Endothelial cell of umbilical vein (primary cell): ENCODE results near the gene FILIP1. TPM values are rescaled to one million over a fixed set of nuclear protein-coding genes. Genes with fewer than 3 reads are reported as not detected.

Experiments used
- BruUV-seq: library from RNA; stranded (reverse); fragments of 400-500 nt; replicated peaks from 2 replicates; lab custom pipeline; 2021; lab: Mats Ljungman, UMichigan
- CTCF ChIA-PET: fragments of 300-600, 350-600 bp; sonication (Branson Sonifier 250); formaldehyde crosslinking; loops from one replicate; lab custom pipeline; 2021; ENCODE audit warnings: antibody characterized with exemption, inconsistent platforms; lab: Charles Lee
- POLR2A ChIA-PET: fragments of 300-600, 350-600 bp; sonication (Branson Sonifier 250); formaldehyde crosslinking; loops from one replicate; lab custom pipeline; 2021; ENCODE audit warnings: antibody characterized with exemption, inconsistent platforms; lab: Charles Lee
- DNase-seq: peaks from one replicate; pipeline ENCODE4 v3.0.0-alpha.2; 2011; ENCODE audit warnings: low read depth, low spot score
- FAIRE-seq: peaks from 2 replicates; lab custom pipeline; 2011; peaks lifted over from hg19 to GRCh38; lab: Jason Lieb, UNC
- H2AFZ ChIP-seq: 2 replicates; pipeline ENCODE4 v1.6.0; 2012; ENCODE audit warnings: low read depth, low read length, control low read depth, inconsistent platforms
- H3K27ac ChIP-seq: 2 replicates; pipeline ENCODE4 v1.5.1; 2011; ENCODE audit warnings: low read depth, mild to moderate bottlenecking, control low read depth, low read length, moderate library complexity; ENCODE audit not compliant: insufficient read depth
- H3K27me3 ChIP-seq, 2 experiments: 2 replicates each; pipeline versions ENCODE4 v1.6.0 to v1.6.1; 2011; ENCODE audit warnings: low read length in 2 of 2, mixed read lengths in 1 of 2; ENCODE audit not compliant: control insufficient read depth in 2 of 2, insufficient read depth in 2 of 2
- H3K36me3 ChIP-seq, 2 experiments: 2 replicates in 1 of 2; 3 replicates in 1 of 2; pipeline ENCODE4 v1.5.1; 2011; ENCODE audit warnings: low read length in 2 of 2, mild to moderate bottlenecking in 1 of 2, moderate library complexity in 1 of 2; ENCODE audit not compliant: control insufficient read depth in 2 of 2, insufficient read depth in 2 of 2; ENCODE audit errors: extremely low read depth in 1 of 2
- H3K4me1 ChIP-seq: 3 replicates; pipeline ENCODE4 v1.5.1; 2011; ENCODE audit warnings: mild to moderate bottlenecking, low read length; ENCODE audit not compliant: control insufficient read depth, insufficient read depth; ENCODE audit errors: extremely low read depth
- H3K4me2 ChIP-seq: 2 replicates; pipeline ENCODE4 v1.6.1; 2011; ENCODE audit warnings: low read length, control low read depth, mixed read lengths; ENCODE audit not compliant: insufficient read depth
- H3K4me3 ChIP-seq, 3 experiments: fragments of 200-600 bp in 1 of 3; sonication (generic), shearing (Covaris generic) in 1 of 3; replicated peaks in 1 of 3; 2 replicates each; pipeline ENCODE4 v1.5.1; 2011 to 2016; ENCODE audit warnings: control low read depth in 3 of 3, low read length in 3 of 3, mild to moderate bottlenecking in 2 of 3, inconsistent platforms in 1 of 3, low read depth in 1 of 3, moderate library complexity in 1 of 3; ENCODE audit not compliant: insufficient read depth in 1 of 3
- H3K79me2 ChIP-seq: 2 replicates; pipeline ENCODE4 v1.6.0; 2012; ENCODE audit warnings: low read length, inconsistent platforms; ENCODE audit not compliant: control insufficient read depth, insufficient read depth
- H3K9ac ChIP-seq: replicated peaks from 2 replicates; pipeline ENCODE3; 2011; ENCODE audit warnings: low read length, control low read depth; ENCODE audit not compliant: insufficient read depth; ENCODE audit errors: extremely low read depth
- H3K9me1 ChIP-seq: replicated peaks from 3 replicates; pipeline ENCODE4 v1.6.0; 2011; ENCODE audit warnings: mild to moderate bottlenecking, low read length; ENCODE audit not compliant: control insufficient read depth, insufficient read depth; ENCODE audit errors: extremely low read depth
- H3K9me3 ChIP-seq: replicated peaks from 2 replicates; pipeline ENCODE4 v1.5.1; 2012; ENCODE audit warnings: low read length, inconsistent platforms; ENCODE audit not compliant: control insufficient read depth, insufficient read depth
- H4K20me1 ChIP-seq: replicated peaks from 2 replicates; pipeline ENCODE3; 2011; ENCODE audit warnings: mild to moderate bottlenecking, low read length; ENCODE audit not compliant: control insufficient read depth, insufficient read depth; ENCODE audit errors: extremely low read depth
- CTCF ChIP-seq, 2 donors: IDR thresholded peaks; 1 replicate in 1 of 2; 2 replicates in 1 of 2; pipeline ENCODE4 v1.5.1; 2011; ENCODE audit warnings: low read length in 2 of 2, mild to moderate bottlenecking in 2 of 2, moderate library complexity in 2 of 2, control low read depth in 1 of 2, inconsistent platforms in 1 of 2, low read depth in 1 of 2; ENCODE audit not compliant: insufficient read depth in 1 of 2; ENCODE audit errors: extremely low read depth in 1 of 2
- EZH2 ChIP-seq: IDR thresholded peaks from 2 replicates; pipeline ENCODE4 v1.6.1; 2012; ENCODE audit warnings: borderline replicate concordance, low read depth, mild to moderate bottlenecking, moderate library complexity, low read length, inconsistent platforms; ENCODE audit not compliant: severe bottlenecking
- FOS ChIP-seq: IDR thresholded peaks from 2 replicates; pipeline ENCODE4 v1.6.1; 2011; ENCODE audit warnings: mild to moderate bottlenecking, low read length, moderate library complexity, borderline replicate concordance; ENCODE audit not compliant: insufficient read depth
- GATA2 ChIP-seq: IDR thresholded peaks from 2 replicates; pipeline ENCODE4 v1.7.0; 2011; ENCODE audit warnings: low read depth, mild to moderate bottlenecking, moderate library complexity, mixed read lengths, low read length; ENCODE audit not compliant: insufficient read length, insufficient read depth
- JUN ChIP-seq: IDR thresholded peaks from 2 replicates; pipeline ENCODE4 v1.6.1; 2011; ENCODE audit warnings: borderline replicate concordance, low read depth; ENCODE audit not compliant: insufficient read length, insufficient read depth
- MAX ChIP-seq: IDR thresholded peaks from 2 replicates; pipeline ENCODE4 v1.6.1; 2011; ENCODE audit not compliant: insufficient read depth, insufficient read length
- MYC ChIP-seq: IDR thresholded peaks from one replicate; pipeline ENCODE4 v1.6.1; 2011; ENCODE audit warnings: mild to moderate bottlenecking, low read depth, low read length
- POLR2A ChIP-seq: IDR thresholded peaks from 2 replicates; pipeline ENCODE4 v1.6.1; 2012; ENCODE audit warnings: low read depth, mild to moderate bottlenecking, control low read depth, low read length
- POLR2AphosphoS5 ChIP-seq: IDR thresholded peaks from 2 replicates; pipeline ENCODE4 v1.6.1; 2012; ENCODE audit warnings: low read depth, mild to moderate bottlenecking, control low read depth, low read length, moderate library complexity; ENCODE audit not compliant: insufficient read depth
- dilution Hi-C: fragments of 300-500 bp; cut with MboI; formaldehyde crosslinking; loops from one replicate; pipeline ENCODE4 v1.15.0; 2019; ENCODE audit warnings: low sequenced_read_pairs; ENCODE audit not compliant: extremely low pct_ligation_motif_present
- intact Hi-C: fragments of 100-400 bp; cut with micrococcal nuclease; formaldehyde crosslinking; loops from one replicate; pipeline ENCODE4 v1.10.0; 2022
- polyA plus RNA-seq, 4 experiments: library from polyadenylated mRNA; depleted of rRNA in 3 of 4; stranded (reverse) in 3 of 4; unstranded in 1 of 4; fragments of >200 nt; gene quantifications; 2 replicates each; pipeline versions ENCODE4 v1.2.1 to v1.2.3, GENCODE V29; 2011 to 2012; ENCODE audit warnings: missing spikeins in 1 of 4
- total RNA-seq: library from RNA; stranded (reverse); gene quantifications from 2 replicates; pipeline ENCODE4 v1.2.3, GENCODE V29; 2021

Gene FILIP1
- total and polyA plus RNA-seq, 2 donors (not counting 3 experiments of a cell fraction or from before 2014, with no cell fraction given): 2.8 to 13.7 TPM

- no TSS peak for BruUV-seq
- Histone ChIP-seq H3K9me3 (no peaks in the 10 kb centered on the region), H4K20me1 (no peaks in the 10 kb centered on the region), H3K4me2 (no peak overlapping the region), H3K9ac (no peak overlapping the region), H3K36me3 (no peaks in the 10 kb centered on the region), H3K9me1 (no peaks in the 10 kb centered on the region), H3K27me3 (no peaks in the 10 kb centered on the region), H3K27ac (no peak overlapping the region), H3K4me3 (no peak overlapping the region), H3K4me1 (no peaks in the 10 kb centered on the region), H3K79me2 (no peaks in the 10 kb centered on the region), H2AFZ (no peak overlapping the region)
- dilution Hi-C loops (no loop called here), intact Hi-C loops (loop anchor here (1.0 to 5.0 kb wide), 8 partner anchors 12 to 249 kb away; no protein-coding TSS in a partner anchor)
- TF ChIP-seq GATA2 (no peak), CTCF (IDR thresholded peaks at IDR 0.05; ENCODE audit: extremely low read depth in 1 of 2, insufficient read depth in 1 of 2, low read depth in 1 of 2, low read length in 2 of 2) (peak; percentile 25 to 35), FOS (peak; percentile 5), POLR2AphosphoS5 (no peak), MAX (no peak), POLR2A (no peak), MYC (no peak), EZH2 (no peak), JUN (no peak)
- peak; percentile 77 for FAIRE-seq
- DNase-seq: peak; percentile 85
- ChIA-PET POLR2A (no interaction called here), CTCF (interaction anchor here (0.5 to 2.1 kb wide), 45 partner anchors 9 to 405 kb away, joined by 3 to 51 read pairs (median 5); partner anchors contain the start of genes COX7A2 and TMEM30A)
Measured at GRCh38 chr6:75296811-75297779, 196.5 kb downstream of the FILIP1 start.
